CD14-positive monocyte (primary cell): ENCODE data around the gene VPS8. TPM values are rescaled to one million over a fixed set of nuclear protein-coding genes. Genes with fewer than 3 reads are reported as not detected.

Experiments
- DNase-seq, 3 donors: peaks; one replicate each; pipeline ENCODE4 v3.0.0-alpha.2; 2011 to 2022
- H2AFZ ChIP-seq: 2 replicates; pipeline ENCODE4 v1.6.0; 2012; ENCODE audit warnings: mild to moderate bottlenecking, low read depth, low read length, inconsistent platforms; ENCODE audit not compliant: insufficient read depth, poor library complexity, severe bottlenecking
- H3K27ac ChIP-seq, 2 donors: 1 replicate in 1 of 2; 2 replicates in 1 of 2; pipeline ENCODE4 v1.5.1; 2012 to 2013; ENCODE audit warnings: low read length in 2 of 2, control low read depth in 1 of 2, inconsistent platforms in 1 of 2, low read depth in 1 of 2, mild to moderate bottlenecking in 1 of 2
- H3K27me3 ChIP-seq, 2 donors: one replicate each; pipeline versions ENCODE4 v1.6.0 to v1.6.1; 2011 to 2013; ENCODE audit warnings: low read length in 2 of 2; ENCODE audit not compliant: control insufficient read depth in 2 of 2, insufficient read depth in 2 of 2
- H3K36me3 ChIP-seq, 2 donors: replicated peaks in 1 of 2; 1 replicate in 1 of 2; 2 replicates in 1 of 2; pipeline versions ENCODE4 v1.5.1 to v1.6.1; 2012 to 2013; ENCODE audit warnings: low read length in 2 of 2, control low read depth in 1 of 2, inconsistent platforms in 1 of 2, mild to moderate bottlenecking in 1 of 2; ENCODE audit not compliant: insufficient read depth in 2 of 2, control insufficient read depth in 1 of 2
- H3K4me1 ChIP-seq, 2 donors: 1 replicate in 1 of 2; 2 replicates in 1 of 2; pipeline versions ENCODE4 v1.5.1 to v1.6.1; 2012 to 2013; ENCODE audit warnings: low read length in 2 of 2, control low read depth in 1 of 2, inconsistent platforms in 1 of 2, mild to moderate bottlenecking in 1 of 2, moderate library complexity in 1 of 2; ENCODE audit not compliant: insufficient read depth in 2 of 2, control insufficient read depth in 1 of 2
- H3K4me2 ChIP-seq: replicated peaks from 2 replicates; pipeline ENCODE3; 2012; ENCODE audit warnings: low read length, moderate library complexity, mild to moderate bottlenecking; ENCODE audit not compliant: poor library complexity, severe bottlenecking; ENCODE audit errors: extremely low read depth
- H3K4me3 ChIP-seq, 3 experiments: fragments of 200-600 bp in 1 of 3; sonication (generic) in 1 of 3; replicated peaks in 1 of 3; 1 replicate in 2 of 3; 2 replicates in 1 of 3; pipeline ENCODE4 v1.5.1; 2011 to 2013; ENCODE audit warnings: low read length in 3 of 3, mild to moderate bottlenecking in 3 of 3, control low read depth in 2 of 3, low read depth in 2 of 3, inconsistent platforms in 1 of 3, moderate library complexity in 1 of 3
- H3K79me2 ChIP-seq: 2 replicates; pipeline ENCODE4 v1.6.0; 2012; ENCODE audit warnings: mild to moderate bottlenecking, control low read depth, inconsistent platforms, low read length, moderate library complexity; ENCODE audit not compliant: insufficient read depth
- H3K9ac ChIP-seq: 2 replicates; pipeline ENCODE4 v1.6.0; 2017; ENCODE audit warnings: low read length, mild to moderate bottlenecking; ENCODE audit not compliant: insufficient read depth, poor library complexity, severe bottlenecking
- H3K9me3 ChIP-seq, 2 donors: replicated peaks in 1 of 2; 1 replicate in 1 of 2; 2 replicates in 1 of 2; pipeline versions ENCODE4 v1.5.1 to v1.6.1; 2012 to 2013; ENCODE audit warnings: low read length in 2 of 2, control low read depth in 1 of 2; ENCODE audit not compliant: control insufficient read depth in 1 of 2, insufficient read depth in 1 of 2
- H4K20me1 ChIP-seq: 2 replicates; pipeline ENCODE4 v1.6.0; 2012; ENCODE audit warnings: mild to moderate bottlenecking, low read length, control low read depth, moderate library complexity; ENCODE audit not compliant: insufficient read depth
- H3K27ac Mint-ChIP-seq, 7 donors: one replicate each; pipeline ENCODE4 v1.8.0; 2020; ENCODE audit warnings: mild to moderate bottlenecking in 7 of 7, mixed read lengths in 7 of 7, moderate library complexity in 6 of 7, inconsistent platforms in 2 of 7
- H3K27me3 Mint-ChIP-seq, 3 donors: one replicate each; pipeline ENCODE4 v1.8.0; 2021 to 2022; ENCODE audit warnings: low read depth in 3 of 3, mild to moderate bottlenecking in 3 of 3, mixed read lengths in 3 of 3, moderate library complexity in 3 of 3, inconsistent platforms in 1 of 3
- H3K36me3 Mint-ChIP-seq, 2 donors: one replicate each; pipeline ENCODE4 v1.8.0; 2020; ENCODE audit warnings: mixed read lengths in 2 of 2, inconsistent platforms in 1 of 2, mild to moderate bottlenecking in 1 of 2
- H3K4me1 Mint-ChIP-seq: one replicate; pipeline ENCODE4 v1.8.0; 2020; ENCODE audit warnings: mild to moderate bottlenecking, mixed read lengths
- H3K4me3 Mint-ChIP-seq, 2 donors: one replicate each; pipeline ENCODE4 v1.8.0; 2020; ENCODE audit warnings: mild to moderate bottlenecking in 2 of 2, mixed read lengths in 2 of 2, moderate library complexity in 1 of 2
- H3K9me3 Mint-ChIP-seq, 7 donors: one replicate each; pipeline ENCODE4 v1.8.0; 2020 to 2022; ENCODE audit warnings: mixed read lengths in 7 of 7, mild to moderate bottlenecking in 6 of 7, moderate library complexity in 6 of 7, inconsistent platforms in 2 of 7
- WGBS: methylation state at CpG from one replicate; pipeline ENCODE4 v1.1.5; 2013; ENCODE audit warnings: missing lambda C conversion rate; ENCODE audit not compliant: insufficient coverage; 5-methylcytosine and 5-hydroxymethylcytosine counted together
- intact Hi-C, 2 donors: fragments of 100-400 bp; cut with micrococcal nuclease; formaldehyde crosslinking; loops; one replicate each; pipeline versions ENCODE4 v1.15.0 to v1.15.1; 2023
- polyA plus RNA-seq, 3 donors: library from polyadenylated mRNA; depleted of rRNA in 1 of 3; unstranded in 2 of 3; stranded (reverse) in 1 of 3; fragments of 300-500 nt in 2 of 3; fragments of >200 nt in 1 of 3; fragmentation: Illumina TruSeq in 2 of 3; gene quantifications; 1 replicate in 2 of 3; 2 replicates in 1 of 3; pipeline ENCODE4 v1.2.3, GENCODE V29; 2012 to 2021
- TF ChIP-seq, protein P1 (sequence below): fragments of 200-600 bp; IDR thresholded peaks from one replicate; pipeline ENCODE4 v1.8.0; 2022; ENCODE audit warnings: antibody characterized with exemption, mild to moderate bottlenecking

The VPS8 gene
- polyA plus RNA-seq, 3 donors = 22.0 to 42.3 (median 29.2) TPM

DNA sequence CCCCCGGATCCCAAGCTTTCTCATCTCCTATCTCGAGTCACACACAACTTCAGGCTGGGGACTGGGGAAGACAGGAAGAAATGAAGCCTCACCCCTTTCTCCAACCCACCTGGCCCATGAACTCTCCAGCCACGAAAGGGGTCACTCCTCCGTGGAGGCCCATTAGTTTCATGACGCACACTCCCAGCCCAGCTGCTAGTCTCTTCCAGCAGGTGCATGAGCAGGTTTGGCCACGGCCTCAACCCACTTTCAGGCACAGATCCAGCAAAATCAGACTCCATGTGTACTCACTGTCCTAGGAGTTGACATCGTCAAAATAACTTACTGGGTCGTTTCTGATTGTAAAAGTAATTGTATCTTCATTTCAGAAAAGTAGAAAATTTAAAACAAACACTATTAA is 264.3 kb downstream of the VPS8 start:
- H3K4me2 ChIP-seq = no peak overlapping the region
- intact Hi-C loops = no loop called here
- H3K27ac ChIP-seq = no peak overlapping the region
- H3K9ac ChIP-seq = no peak overlapping the region
- no peaks in the 10 kb centered on the region for H3K4me1 ChIP-seq
- no peak overlapping the region for H2AFZ ChIP-seq
- Mint-ChIP-seq H3K4me1 (no peaks in the 10 kb centered on the region), H3K27me3 (peaks cover 0 to 9% (median 0%) of the 10 kb centered on the region in 3 donors), H3K9me3 (peaks cover 0 to 2% (median 0%) of the 10 kb centered on the region in 7 donors), H3K36me3 (no peaks in the 10 kb centered on the region), H3K27ac (no peak overlapping the region), H3K4me3 (no peak overlapping the region)
- DNase-seq = no peak
- no peaks in the 10 kb centered on the region for H3K27me3 ChIP-seq
- H3K4me3 ChIP-seq = no peak overlapping the region
- 93% methylated on average over 5 of the region's 8 CpGs for WGBS
- no peaks in the 10 kb centered on the region for H3K79me2 ChIP-seq
- no peaks in the 10 kb centered on the region for H3K36me3 ChIP-seq
- H3K9me3 ChIP-seq = no peaks in the 10 kb centered on the region
- TF ChIP-seq, protein P1, sequence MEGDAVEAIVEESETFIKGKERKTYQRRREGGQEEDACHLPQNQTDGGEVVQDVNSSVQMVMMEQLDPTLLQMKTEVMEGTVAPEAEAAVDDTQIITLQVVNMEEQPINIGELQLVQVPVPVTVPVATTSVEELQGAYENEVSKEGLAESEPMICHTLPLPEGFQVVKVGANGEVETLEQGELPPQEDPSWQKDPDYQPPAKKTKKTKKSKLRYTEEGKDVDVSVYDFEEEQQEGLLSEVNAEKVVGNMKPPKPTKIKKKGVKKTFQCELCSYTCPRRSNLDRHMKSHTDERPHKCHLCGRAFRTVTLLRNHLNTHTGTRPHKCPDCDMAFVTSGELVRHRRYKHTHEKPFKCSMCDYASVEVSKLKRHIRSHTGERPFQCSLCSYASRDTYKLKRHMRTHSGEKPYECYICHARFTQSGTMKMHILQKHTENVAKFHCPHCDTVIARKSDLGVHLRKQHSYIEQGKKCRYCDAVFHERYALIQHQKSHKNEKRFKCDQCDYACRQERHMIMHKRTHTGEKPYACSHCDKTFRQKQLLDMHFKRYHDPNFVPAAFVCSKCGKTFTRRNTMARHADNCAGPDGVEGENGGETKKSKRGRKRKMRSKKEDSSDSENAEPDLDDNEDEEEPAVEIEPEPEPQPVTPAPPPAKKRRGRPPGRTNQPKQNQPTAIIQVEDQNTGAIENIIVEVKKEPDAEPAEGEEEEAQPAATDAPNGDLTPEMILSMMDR = no peak
- no peaks in the 10 kb centered on the region for H4K20me1 ChIP-seq

DNA sequence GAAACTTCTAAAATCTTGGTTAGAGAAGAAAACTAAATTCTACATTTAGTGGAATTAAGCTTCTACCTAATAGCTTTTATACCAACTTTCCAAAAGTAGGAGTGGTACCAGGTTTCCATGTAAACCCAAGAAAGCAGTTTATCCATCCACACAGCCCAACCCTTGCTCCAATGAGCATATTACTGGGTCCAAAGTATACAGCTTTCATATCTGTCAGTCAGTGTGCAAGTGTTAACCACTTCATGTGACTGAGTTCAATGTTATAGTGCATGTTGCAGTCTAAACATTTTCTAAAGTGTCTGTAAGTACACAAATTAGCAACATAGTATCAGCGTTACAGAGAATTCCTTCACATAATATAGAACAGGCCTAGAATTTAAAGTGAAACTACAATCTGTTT is 267.7 kb downstream of the VPS8 start:
- Mint-ChIP-seq H3K9me3 (no peaks in the 10 kb centered on the region), H3K4me3 (no peak overlapping the region), H3K27ac (no peak overlapping the region), H3K36me3 (no peaks in the 10 kb centered on the region), H3K27me3 (peaks cover 2 to 7% (median 4%) of the 10 kb centered on the region in 3 donors), H3K4me1 (no peaks in the 10 kb centered on the region)
- Histone ChIP-seq H3K4me3 (no peak overlapping the region), H3K9ac (no peak overlapping the region), H3K4me2 (no peak overlapping the region), H3K27ac (no peak overlapping the region), H3K9me3 (no peaks in the 10 kb centered on the region), H3K79me2 (no peaks in the 10 kb centered on the region), H2AFZ (no peak overlapping the region), H3K36me3 (no peaks in the 10 kb centered on the region), H4K20me1 (no peaks in the 10 kb centered on the region), H3K4me1 (no peaks in the 10 kb centered on the region), H3K27me3 (no peaks in the 10 kb centered on the region)
- TF ChIP-seq, protein P1 = no peak
- intact Hi-C loops = no loop called here
- DNase-seq = no peak
- no CpG with 5 or more reads among the region's 1 CpG for WGBS
